K562 (cell line): Measurements from ENCODE around the gene NXN. TPM values are rescaled to one million over a fixed set of nuclear protein-coding genes. Genes with fewer than 3 reads are reported as not detected.

Experiments
- ATAC-seq: fragments of 200-7000 bp; cut with Tn5 transposase; 3 replicates; pipeline ENCODE4 v1.9.1; 2020; ENCODE audit warnings: moderate library complexity
- BruUV-seq: library from RNA; stranded (reverse); fragments of 400-500 nt; replicated peaks from 2 replicates; lab custom pipeline; 2021; lab: Mats Ljungman, UMichigan
- CTCF ChIA-PET: fragments of 300-600 bp; formaldehyde crosslinking; extraction: SDS; loops from one replicate; lab custom pipeline; 2021; ENCODE audit warnings: low intra/inter-chr PET ratio; lab: Yijun Ruan, JAX
- POLR2A ChIA-PET: fragments of 300-600, 350-650 bp; sonication (Branson Sonifier 250); formaldehyde crosslinking; extraction: SDS; loops from one replicate; lab custom pipeline; 2021; ENCODE audit warnings: antibody characterized with exemption, inconsistent platforms; lab: Yijun Ruan, JAX
- DNase-seq, 4 experiments: peaks; one replicate each; pipeline versions ENCODE4 v3.0.0 to v3.0.0-alpha.2; 2011 to 2018; ENCODE audit warnings: low spot score in 3 of 4, mixed read lengths in 3 of 4; ENCODE audit errors: extremely low read depth in 1 of 4
- FAIRE-seq: peaks from 2 replicates; lab custom pipeline; 2011; peaks lifted over from hg19 to GRCh38; lab: Jason Lieb, UNC
- H2AFZ ChIP-seq: 2 replicates; pipeline ENCODE4 v1.6.0; 2011; ENCODE audit warnings: low read depth, low read length, control low read depth, inconsistent platforms
- H3K27ac ChIP-seq: fragments of 200-600 bp; 3 replicates; pipeline ENCODE4 v1.8.0; 2011; ENCODE audit warnings: low read depth, mild to moderate bottlenecking, control low read depth, inconsistent platforms, low read length, moderate library complexity, mixed read lengths; ENCODE audit errors: extremely low read depth
- H3K27me3 ChIP-seq, 2 experiments: fragments of 300-600 bp in 1 of 2; 2 replicates in 1 of 2; 3 replicates in 1 of 2; pipeline versions ENCODE4 v1.6.0 to v1.8.0; 2011; ENCODE audit warnings: inconsistent platforms in 2 of 2, low read length in 2 of 2, mild to moderate bottlenecking in 1 of 2, mixed read lengths in 1 of 2, moderate library complexity in 1 of 2; ENCODE audit not compliant: control insufficient read depth in 2 of 2, insufficient read depth in 2 of 2
- H3K36me3 ChIP-seq: fragments of 300-600 bp; 3 replicates; pipeline ENCODE4 v1.8.0; 2011; ENCODE audit warnings: mild to moderate bottlenecking, low read length, inconsistent platforms; ENCODE audit not compliant: control insufficient read depth, insufficient read depth
- H3K4me1 ChIP-seq, 2 experiments: fragments of 200-600 bp in 1 of 2; replicated peaks in 1 of 2; 2 replicates in 1 of 2; 3 replicates in 1 of 2; pipeline versions ENCODE4 v1.5.1 to v1.8.0; 2011; ENCODE audit warnings: inconsistent platforms in 2 of 2, low read length in 2 of 2, mild to moderate bottlenecking in 1 of 2, mixed read lengths in 1 of 2, moderate library complexity in 1 of 2; ENCODE audit not compliant: control insufficient read depth in 2 of 2, insufficient read depth in 2 of 2
- H3K4me2 ChIP-seq: 2 replicates; pipeline ENCODE4 v1.6.1; 2011; ENCODE audit warnings: low read length, control low read depth, inconsistent platforms, mixed read lengths; ENCODE audit not compliant: insufficient read depth
- H3K4me3 ChIP-seq: fragments of 200-600 bp; sonication (generic), shearing (Covaris generic); 2 replicates; pipeline ENCODE4 v1.5.1; 2016; ENCODE audit warnings: control low read depth, inconsistent platforms
- H3K79me2 ChIP-seq: fragments of 200-600 bp; 3 replicates; pipeline ENCODE4 v1.8.0; 2011; ENCODE audit warnings: low read length, inconsistent platforms; ENCODE audit not compliant: control insufficient read depth, insufficient read depth
- H3K9ac ChIP-seq, 2 experiments: 2 replicates each; pipeline versions ENCODE4 v1.6.0 to v1.6.1; 2011; ENCODE audit warnings: low read depth in 2 of 2, low read length in 2 of 2, control low read depth in 1 of 2, inconsistent platforms in 1 of 2, mild to moderate bottlenecking in 1 of 2, mixed read lengths in 1 of 2; ENCODE audit not compliant: insufficient read depth in 1 of 2
- H3K9me1 ChIP-seq: one replicate; pipeline ENCODE4 v1.6.0; 2011; ENCODE audit warnings: inconsistent platforms, mild to moderate bottlenecking, low read length, moderate library complexity; ENCODE audit not compliant: control insufficient read depth, insufficient read depth
- H3K9me3 ChIP-seq: replicated peaks from 2 replicates; pipeline ENCODE4 v1.5.1; 2011; ENCODE audit warnings: low read depth, low read length, inconsistent platforms; ENCODE audit not compliant: control insufficient read depth, insufficient read depth
- H4K20me1 ChIP-seq: replicated peaks from 2 replicates; pipeline ENCODE4 v1.6.1; 2011; ENCODE audit warnings: low read length, inconsistent platforms, mixed read lengths; ENCODE audit not compliant: control insufficient read depth, insufficient read depth
- ARNT ChIP-seq, 2 experiments: fragments of 450-650 bp; IDR thresholded peaks; 2 replicates each; pipeline ENCODE4 v1.6.1; 2016; ENCODE audit warnings: mild to moderate bottlenecking in 1 of 2
- BDP1 ChIP-seq: IDR thresholded peaks from 3 replicates; pipeline ENCODE4 v1.6.1; 2011; ENCODE audit not compliant: insufficient read length, insufficient read depth
- BRD9 ChIP-seq: fragments of 450-650 bp; IDR thresholded peaks from 2 replicates; pipeline ENCODE4 v1.6.1; 2018; ENCODE audit warnings: low read depth; ENCODE audit not compliant: partially characterized antibody
- CBFA2T2 ChIP-seq: fragments of 450-650 bp; conservative IDR thresholded peaks from 2 replicates; pipeline ENCODE4 v1.6.1; 2017; ENCODE audit warnings: mild to moderate bottlenecking
- CHCHD3 ChIP-seq: fragments of 250-450 bp; sonication (Bioruptor Pico); IDR thresholded peaks from 2 replicates; pipeline ENCODE4 v2.1.2; 2022; ENCODE audit warnings: mild to moderate bottlenecking
- FOXJ2 ChIP-seq: fragments of 200-800 bp; sonication (Bioruptor generic); IDR thresholded peaks from 2 replicates; pipeline ENCODE4 v1.6.1; 2016; ENCODE audit warnings: missing genetic modification characterization, missing compliant biosample characterization
- HLTF ChIP-seq: fragments of 450-650 bp; IDR thresholded peaks from 2 replicates; pipeline ENCODE4 v1.6.1; 2016
- PML ChIP-seq: IDR thresholded peaks from 2 replicates; pipeline ENCODE4 v1.6.1; 2012; ENCODE audit warnings: low read length, inconsistent platforms
- POLR3A ChIP-seq: IDR thresholded peaks from 2 replicates; pipeline ENCODE4 v1.6.1; 2011; ENCODE audit warnings: borderline replicate concordance, mild to moderate bottlenecking, moderate library complexity; ENCODE audit not compliant: insufficient read length, insufficient read depth; ENCODE audit errors: extremely low read depth
- SETDB1 ChIP-seq: IDR thresholded peaks from one replicate; pipeline ENCODE4 v1.6.1; 2012; ENCODE audit warnings: low read length, control low read depth, inconsistent platforms
- ZFP91 ChIP-seq: sonication (generic); formaldehyde crosslinking; IDR thresholded peaks from 2 replicates; pipeline ENCODE4 v1.8.0; 2022; ENCODE audit warnings: mild to moderate bottlenecking, missing genetic modification reagents
- ZNF324 ChIP-seq: fragments of 250-450 bp; sonication (Bioruptor Pico); IDR thresholded peaks from 2 replicates; pipeline ENCODE4 v1.4.0; 2020; ENCODE audit warnings: mild to moderate bottlenecking
- WGBS: fragments of 100-300 bp; shearing (Covaris generic); methylation state at CpG from one replicate; pipeline ENCODE4 v1.1.6; 2016; ENCODE audit warnings: low coverage, mixed read lengths; ENCODE audit not compliant: insufficient coverage; ENCODE audit errors: missing lambda C conversion rate; 5-methylcytosine and 5-hydroxymethylcytosine counted together
- in situ Hi-C: fragments of 300-500 bp; cut with MboI; formaldehyde crosslinking; loops from 4 replicates; pipeline ENCODE4 v1.15.0; 2018; ENCODE audit warnings: inconsistent platforms, mixed read lengths
- intact Hi-C: fragments of 100-400 bp; cut with micrococcal nuclease; formaldehyde crosslinking; loops from 2 replicates; pipeline ENCODE4 v1.14.2; 2022
- polyA plus RNA-seq, 8 experiments: library from polyadenylated mRNA; depleted of rRNA in 4 of 8; stranded (reverse) in 5 of 8; unstranded in 3 of 8; fragments of >200 nt; fragmentation: Nextera tagmentation in 2 of 8; fragmentation: Illumina TruSeq in 1 of 8; extraction: Ambion mirVana in 2 of 8; extraction: Trizol in 1 of 8; gene quantifications; 2 replicates each; pipeline versions ENCODE4 v1.2.1 to v1.2.3, GENCODE V29; 2011 to 2014; ENCODE audit warnings: inconsistent platforms in 1 of 8, missing spikeins in 1 of 8
- total RNA-seq, 7 experiments: library from RNA; depleted of rRNA in 6 of 7; stranded (reverse); fragments of >200 nt in 6 of 7; fragmentation: Illumina TruSeq in 2 of 7; extraction: Trizol in 2 of 7; gene quantifications; 2 replicates each; pipeline versions ENCODE4 v1.2.1 to v1.2.3, GENCODE V29; 2011 to 2021; ENCODE audit warnings: low replicate concordance in 1 of 7

The NXN gene
- total and polyA plus RNA-seq, 9 of the 15 experiments (the other 6 are each of a cell fraction or from before 2014, with no cell fraction given): 0.08 to 0.39 (median 0.29) TPM; not detected in 5

GRCh38 chr17:861364-861763 is 118.2 kb downstream of the NXN start:
- Histone ChIP-seq H3K9me3 (no peaks in the 10 kb centered on the region), H2AFZ (no peak overlapping the region), H4K20me1 (no peaks in the 10 kb centered on the region), H3K4me1 (no peaks in the 10 kb centered on the region), H3K4me2 (no peak overlapping the region), H3K36me3 (no peaks in the 10 kb centered on the region), H3K27me3 (peaks cover 11 to 50% of the 10 kb centered on the region in 2 experiments; a peak in 4 of 5 replicates), H3K4me3 (no peak overlapping the region), H3K79me2 (no peaks in the 10 kb centered on the region), H3K27ac (no peak overlapping the region), H3K9ac (no peak overlapping the region), H3K9me1 (no peaks in the 10 kb centered on the region)
- no peak for TF ChIP-seq ZFP91 (CRISPR knock-in tag)
- TF ChIP-seq FOXJ2: no peak
- no peak for TF ChIP-seq BRD9
- no peak for TF ChIP-seq ZNF324
- TF ChIP-seq PML: no peak
- no peak for TF ChIP-seq CHCHD3 (CRISPR knock-in tag)
- no peak for TF ChIP-seq CBFA2T2
- no peak for TF ChIP-seq POLR3A
- TF ChIP-seq HLTF: no peak
- no peak for TF ChIP-seq ARNT (IDR thresholded peaks at IDR 0.05)
- TF ChIP-seq SETDB1: no peak
- TF ChIP-seq BDP1: no peak
- DNase-seq (no peak), ATAC-seq (no peak), FAIRE-seq (no peak)
- WGBS: 13% methylated on average over 8 of the region's 9 CpGs
- no TSS peak for BruUV-seq
- in situ Hi-C loops (no loop called here), intact Hi-C loops (no loop called here)
- CTCF ChIA-PET: no interaction called here
- POLR2A ChIA-PET: interaction anchor here (0.6 kb wide), 1 partner anchor 17 kb away, joined by 3 read pairs; no protein-coding TSS in a partner anchor
